Suppressor macrophage treated with lipopolysaccharide for 1 hour (primary cell): Measurements from ENCODE around the gene UGT2B17.
"Not testable (repeated sequence)": the region's sequence is repeated elsewhere in the genome, so short reads cannot be mapped to it uniquely, and the experiment has no call there.

ENCODE experiments used
- DNase-seq, 3 donors: peaks; one replicate each; pipeline ENCODE4 v3.0.0-alpha.2; 2020 to 2022

The UGT2B17 gene

DNA sequence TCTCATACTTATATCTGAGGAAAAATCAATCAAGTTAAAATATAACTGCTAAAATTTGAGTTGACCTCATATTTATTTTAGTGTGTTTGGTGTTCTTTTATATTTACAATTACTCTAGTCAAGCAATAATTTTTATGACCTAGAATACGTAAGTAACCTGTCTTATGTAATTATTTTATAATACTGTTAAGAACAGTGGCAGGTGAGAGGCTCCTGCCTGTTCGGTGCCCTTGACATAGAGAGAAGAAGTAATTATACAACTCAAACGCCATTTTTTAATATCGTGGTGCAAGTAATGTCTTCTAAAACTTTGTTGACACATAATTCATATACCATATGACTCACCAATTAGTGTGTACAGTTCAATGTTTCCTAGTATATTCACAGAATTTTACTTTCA, 7.6 kb downstream of the UGT2B17 start:
- not testable (repeated sequence) for DNase-seq

DNA sequence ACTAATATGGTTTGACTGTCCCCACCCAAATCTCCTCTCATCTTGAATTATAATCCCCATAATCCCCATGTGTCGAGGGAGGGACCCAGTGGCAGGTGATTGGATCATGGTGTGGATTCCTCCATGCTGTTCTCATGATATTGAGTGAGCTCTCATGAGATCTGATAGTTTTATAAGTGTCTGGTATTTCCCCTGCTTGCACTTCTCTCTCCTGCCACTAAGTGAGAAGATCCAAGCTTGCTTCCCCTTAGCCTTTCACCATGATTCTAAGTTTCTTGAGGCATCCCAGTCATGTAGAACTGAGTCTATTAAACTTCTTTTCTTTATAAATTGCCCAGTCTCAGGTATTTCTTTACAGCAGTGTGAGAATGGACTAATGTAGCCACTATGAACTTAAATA, 9.8 kb downstream of the UGT2B17 start:
- not testable (repeated sequence) for DNase-seq

DNA sequence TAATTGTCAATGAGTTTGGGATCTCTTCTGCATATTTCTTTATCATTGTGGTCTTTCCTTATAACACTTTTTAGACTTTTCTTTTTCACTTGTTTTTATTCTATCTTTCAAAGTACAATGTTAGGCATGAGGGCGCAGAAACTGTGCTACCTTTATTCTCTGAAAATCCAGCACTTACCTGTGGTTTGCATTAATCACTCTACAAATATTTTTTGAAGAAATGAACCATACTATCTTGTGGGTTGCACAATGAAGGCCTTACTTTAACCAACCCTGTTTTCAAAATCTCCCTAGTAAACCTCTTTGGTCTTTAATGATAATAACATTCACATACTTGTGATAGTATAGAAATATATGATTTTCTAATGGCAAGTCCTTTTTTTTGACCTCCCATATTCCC, 11.0 kb downstream of the UGT2B17 start:
- not testable (repeated sequence) for DNase-seq

DNA sequence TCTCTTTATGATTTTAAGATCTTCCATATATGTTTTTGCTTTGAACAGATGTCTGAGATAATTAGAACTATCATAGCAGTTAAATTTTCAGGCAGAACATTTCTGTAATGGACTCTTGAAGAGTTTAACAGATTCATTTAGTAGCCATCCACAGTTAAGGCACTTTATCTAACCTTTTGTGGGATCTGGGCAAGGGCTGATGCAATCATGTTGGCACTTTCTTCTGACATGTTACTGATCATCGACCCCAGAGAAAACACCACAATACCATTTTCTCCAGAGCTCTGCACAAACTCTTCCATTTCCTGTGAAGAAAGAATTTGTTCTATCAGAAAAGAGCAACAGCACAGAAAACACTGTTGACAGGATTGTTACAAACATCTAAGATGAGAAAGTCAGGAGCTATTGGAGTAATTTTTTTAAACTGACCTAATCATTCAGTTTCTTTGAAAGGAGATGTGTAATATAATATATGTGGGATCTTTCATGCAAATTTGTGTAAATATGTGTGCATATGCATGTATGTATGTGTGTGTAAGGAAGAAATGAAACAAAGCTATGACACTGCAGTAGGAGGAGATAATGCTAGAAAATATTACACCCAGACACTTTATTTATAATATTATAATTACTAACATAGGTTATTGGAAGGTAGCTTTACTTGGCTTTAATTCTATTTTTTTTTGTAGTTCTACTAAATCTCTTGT, 15.6 kb downstream of the UGT2B17 start:
- not testable (repeated sequence) for DNase-seq

DNA sequence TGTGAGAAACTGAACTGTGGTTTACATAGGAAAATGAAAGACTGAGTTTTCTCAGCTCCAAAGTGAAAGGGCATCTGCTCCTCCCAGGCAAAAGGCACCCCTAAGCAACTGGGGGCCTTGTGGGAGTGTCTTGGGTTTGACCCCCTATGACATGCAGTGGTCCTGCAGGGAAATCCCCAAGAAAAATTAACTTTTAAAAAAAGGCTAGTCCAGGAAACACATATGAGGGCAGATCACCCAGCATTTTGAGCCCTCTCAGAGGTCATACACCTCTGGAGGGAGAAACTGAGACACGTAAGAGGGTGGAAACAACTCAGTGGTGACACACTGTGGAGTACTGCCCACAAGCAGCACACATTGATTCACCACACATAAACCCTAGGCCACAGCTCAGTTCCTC, 22.3 kb downstream of the UGT2B17 start:
- not testable (repeated sequence) for DNase-seq

DNA sequence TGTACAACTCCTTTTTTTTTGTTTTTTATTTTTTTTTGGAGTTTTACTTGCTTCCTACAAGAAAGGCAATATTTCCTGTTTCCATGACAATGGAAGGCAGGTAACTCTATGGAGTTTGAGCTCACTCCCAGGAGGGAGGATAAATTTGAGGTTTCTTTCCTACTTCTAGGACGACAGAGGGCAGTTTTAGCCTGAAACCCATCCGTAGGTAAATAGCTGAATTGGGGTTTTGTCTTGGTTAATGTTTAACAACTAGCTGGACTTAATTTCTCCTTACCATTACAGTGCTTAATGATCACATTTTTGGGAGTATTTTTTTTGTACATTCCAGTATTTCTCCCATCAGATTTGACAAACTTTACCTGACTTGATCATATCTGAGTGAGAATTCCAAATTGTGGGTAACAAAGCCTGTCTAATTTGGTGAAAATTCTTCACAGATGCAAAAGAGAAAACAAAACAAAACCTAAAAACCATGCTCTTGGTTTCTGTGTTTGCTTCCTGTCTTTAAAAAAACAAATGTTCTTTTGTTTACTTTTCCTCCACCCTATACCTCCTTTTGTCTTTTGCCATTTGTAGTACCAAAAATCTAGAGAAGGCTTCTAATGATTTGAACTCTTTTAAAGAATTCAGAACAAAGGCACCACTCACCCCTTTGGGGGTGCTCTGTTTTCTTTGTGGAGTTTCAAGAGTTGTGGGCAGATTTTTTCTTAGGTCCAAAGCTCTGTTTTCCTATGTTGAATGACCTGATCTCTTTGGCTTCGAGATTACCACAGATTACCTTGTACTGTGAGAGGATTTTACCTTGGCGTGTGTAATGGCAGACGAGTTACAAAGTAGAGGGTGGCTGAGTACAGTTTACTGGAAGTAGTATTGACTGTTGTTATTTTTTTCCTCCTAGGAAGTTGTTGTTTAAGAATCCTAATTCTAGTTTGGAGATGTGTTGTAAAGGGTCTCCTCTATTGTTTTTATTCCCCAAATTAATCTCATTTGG, 23.0 kb downstream of the UGT2B17 start:
- not testable (repeated sequence) for DNase-seq

DNA sequence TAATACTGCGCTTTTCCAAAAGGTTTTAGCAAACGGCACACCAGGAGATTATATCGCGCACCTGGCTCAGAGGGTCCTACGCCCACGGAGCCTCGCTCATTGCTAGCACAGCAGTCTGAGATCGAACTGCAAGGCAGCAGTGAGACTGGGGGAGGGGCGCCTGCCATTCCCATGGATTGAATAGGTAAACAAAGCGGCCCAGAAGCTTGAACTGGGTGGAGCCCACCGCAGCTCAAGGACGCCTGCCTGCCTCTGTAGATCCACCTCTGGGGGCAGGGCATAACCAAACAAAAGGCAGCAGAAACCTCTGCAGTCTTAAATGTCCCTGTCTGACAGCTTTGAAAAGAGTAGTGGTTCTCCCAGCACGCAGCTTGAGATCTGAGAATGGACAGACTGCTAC, 33.4 kb downstream of the UGT2B17 start:
- not testable (repeated sequence) for DNase-seq

DNA sequence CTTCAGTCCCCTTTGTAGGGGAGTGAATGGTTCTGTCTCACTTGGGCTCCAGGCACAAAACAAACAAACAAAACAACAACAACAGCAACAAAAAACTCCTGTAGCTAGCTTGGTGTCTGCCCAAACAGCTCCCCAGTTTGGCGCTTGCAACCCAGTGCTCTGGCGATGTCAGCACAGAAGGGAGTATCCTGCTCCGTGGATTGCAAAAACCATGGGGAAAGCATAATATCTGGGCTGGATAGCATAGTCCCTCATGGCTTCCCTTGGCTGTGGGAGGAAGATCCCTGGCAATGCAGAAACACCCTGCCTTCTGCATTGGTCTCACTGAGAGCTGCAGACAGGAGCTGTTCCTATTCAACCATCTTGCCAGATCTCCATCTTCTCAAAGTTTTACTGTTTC, 39.7 kb downstream of the UGT2B17 start:
- DNase-seq: no peak

DNA sequence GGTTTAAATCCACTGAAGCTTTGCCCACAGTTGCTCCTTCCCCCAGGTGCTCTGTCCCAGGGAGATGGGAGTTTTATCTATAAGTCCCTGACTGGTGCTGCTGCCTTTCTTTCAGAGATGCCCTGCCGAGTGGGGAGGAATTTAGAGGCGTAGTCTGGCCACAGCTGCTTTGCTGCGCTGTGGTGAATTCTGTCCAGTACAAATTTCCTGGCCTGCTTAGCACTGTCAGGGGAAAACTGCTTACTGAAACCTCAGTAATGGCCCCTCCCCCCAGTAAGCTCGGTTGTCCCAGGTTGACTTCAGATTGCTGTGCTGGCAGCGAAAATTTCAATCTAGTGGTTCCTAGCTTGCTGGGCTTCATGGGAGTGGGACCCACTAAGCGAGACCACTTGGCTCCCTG, 40.1 kb downstream of the UGT2B17 start:
- DNase-seq: no peak

DNA sequence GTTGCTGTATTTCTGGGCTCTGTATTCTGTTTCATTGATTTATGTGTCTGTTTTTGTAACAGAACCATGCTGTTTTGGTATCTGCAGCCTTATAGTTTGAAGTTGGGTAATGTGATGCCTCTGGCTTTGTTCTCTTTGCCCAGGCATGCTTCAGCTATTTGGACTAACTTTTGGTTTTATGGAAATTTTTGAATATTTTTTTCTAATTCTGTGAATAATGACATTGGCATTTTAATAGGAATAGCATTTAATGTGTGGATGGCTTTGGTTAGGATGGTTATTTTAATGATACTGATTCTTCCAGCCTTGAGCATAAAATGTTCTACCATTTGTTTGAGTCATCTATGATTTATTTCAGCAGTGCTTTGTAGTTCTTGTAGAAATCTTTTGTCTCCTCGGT, 53.9 kb downstream of the UGT2B17 start:
- not testable (repeated sequence) for DNase-seq

DNA sequence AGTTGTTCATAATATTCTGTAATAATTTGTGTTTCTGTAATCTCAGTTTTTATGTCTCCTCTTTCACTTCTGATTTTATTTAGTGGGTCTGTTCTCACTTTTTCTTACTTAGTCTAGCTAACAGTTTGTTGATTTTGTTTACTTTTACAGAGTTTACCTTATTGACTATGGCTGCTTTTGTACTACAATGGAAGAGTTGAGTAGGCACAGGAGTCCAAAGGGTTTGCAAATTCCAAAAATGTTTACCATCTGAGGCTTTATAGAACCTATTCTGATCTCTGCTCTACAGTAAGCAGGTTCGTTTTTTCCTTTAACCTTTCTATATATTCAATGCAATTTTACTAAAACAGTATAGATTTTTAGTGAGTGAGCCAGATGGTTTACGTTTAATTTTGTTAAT, 55.1 kb downstream of the UGT2B17 start:
- no peak for DNase-seq

DNA sequence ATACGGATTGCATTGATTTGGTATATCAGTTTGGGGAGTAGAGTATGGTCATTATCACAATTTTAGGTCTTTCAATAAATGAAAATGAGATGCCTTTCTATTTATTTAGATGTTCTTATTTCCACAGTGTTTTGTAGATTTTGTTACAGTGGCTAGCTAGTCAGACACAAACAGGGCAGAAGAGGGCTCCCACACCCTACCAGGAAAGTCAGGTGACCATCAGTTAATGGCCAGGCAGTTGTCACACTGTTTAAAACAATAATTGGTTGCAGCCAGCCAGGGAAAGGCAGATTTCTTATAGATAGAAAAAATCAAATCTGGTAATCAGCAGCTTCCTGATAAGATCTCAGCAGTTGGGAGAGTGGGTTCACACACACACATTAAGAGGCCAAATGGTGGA, 57.2 kb downstream of the UGT2B17 start:
- no peak for DNase-seq

DNA sequence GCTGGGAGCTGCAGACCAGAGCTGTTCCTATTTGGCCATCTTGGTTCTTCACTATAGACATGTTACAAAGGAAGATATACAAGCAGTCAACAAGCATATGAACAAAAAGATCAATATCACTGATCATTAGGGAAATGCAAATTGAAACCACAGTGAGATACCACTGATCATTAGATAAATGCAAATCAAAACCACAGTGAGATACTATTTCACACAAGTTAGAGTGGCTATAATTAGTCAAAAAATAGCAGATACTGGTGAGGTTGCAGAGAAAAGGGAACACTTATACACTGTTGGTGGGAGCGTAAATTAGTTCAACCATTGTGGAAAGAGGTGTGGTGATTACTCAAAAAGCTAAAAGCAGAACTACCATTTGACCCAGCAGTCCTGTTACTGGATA, 70.7 kb downstream of the UGT2B17 start:
- not testable (repeated sequence) for DNase-seq

DNA sequence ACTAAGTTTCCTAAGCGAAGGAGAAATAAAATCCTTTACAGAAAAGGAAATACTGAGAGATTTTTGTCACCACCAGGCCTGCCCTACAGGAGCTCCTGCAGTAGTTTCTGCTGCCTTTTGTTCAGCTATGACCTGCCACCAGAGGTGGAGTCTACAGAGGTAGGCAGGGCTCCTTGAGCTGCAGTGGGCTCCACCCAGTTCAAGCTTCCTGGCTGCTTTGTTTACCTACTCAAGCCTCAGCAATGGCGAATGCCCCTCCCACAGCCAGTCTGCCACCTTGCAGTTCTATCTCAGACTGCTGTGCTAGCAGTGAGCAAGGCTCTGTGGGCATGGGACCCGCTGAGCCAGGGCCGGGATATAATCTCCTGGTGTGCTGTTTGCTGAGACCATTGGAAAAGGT, 71.3 kb downstream of the UGT2B17 start:
- DNase-seq: not testable (repeated sequence)

DNA sequence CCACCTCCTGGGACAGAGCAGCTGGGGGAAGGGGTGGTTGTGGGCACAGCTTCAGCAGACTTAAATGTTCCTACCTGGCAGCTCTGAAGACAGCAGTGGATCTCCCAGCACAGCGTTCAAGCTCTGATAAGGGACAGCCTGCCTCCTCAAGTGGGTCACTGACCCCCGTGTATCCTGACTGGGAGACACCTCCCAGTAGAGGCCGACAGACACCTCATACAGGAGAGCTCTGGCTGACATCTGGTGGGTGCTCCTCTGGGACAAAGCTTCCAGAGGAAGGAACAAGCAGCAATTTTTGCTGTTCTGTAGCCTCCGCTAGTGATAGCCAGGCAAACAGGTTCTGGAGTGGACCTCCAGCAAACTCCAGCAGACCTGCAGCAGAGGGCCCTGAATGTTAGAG, 72.7 kb downstream of the UGT2B17 start:
- DNase-seq: not testable (repeated sequence)

DNA sequence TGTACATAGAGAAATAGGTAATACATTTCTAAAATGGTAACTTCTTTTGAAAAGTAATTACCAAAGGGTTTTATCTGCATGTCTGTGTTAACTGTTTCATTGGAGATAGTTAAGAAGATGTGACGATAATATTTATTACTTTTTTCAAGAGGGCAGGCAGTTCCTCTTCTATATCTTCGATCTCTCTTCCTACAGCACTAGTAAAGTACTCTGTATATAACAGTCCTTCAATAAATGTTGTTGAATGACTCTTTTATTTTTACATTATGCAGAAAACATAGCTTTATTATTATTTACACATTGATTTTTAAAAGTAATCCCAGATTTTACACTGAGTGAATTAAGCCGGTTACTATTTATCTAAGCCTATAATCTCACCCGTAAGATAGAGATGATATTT, 77.1 kb downstream of the UGT2B17 start:
- no peak for DNase-seq

DNA sequence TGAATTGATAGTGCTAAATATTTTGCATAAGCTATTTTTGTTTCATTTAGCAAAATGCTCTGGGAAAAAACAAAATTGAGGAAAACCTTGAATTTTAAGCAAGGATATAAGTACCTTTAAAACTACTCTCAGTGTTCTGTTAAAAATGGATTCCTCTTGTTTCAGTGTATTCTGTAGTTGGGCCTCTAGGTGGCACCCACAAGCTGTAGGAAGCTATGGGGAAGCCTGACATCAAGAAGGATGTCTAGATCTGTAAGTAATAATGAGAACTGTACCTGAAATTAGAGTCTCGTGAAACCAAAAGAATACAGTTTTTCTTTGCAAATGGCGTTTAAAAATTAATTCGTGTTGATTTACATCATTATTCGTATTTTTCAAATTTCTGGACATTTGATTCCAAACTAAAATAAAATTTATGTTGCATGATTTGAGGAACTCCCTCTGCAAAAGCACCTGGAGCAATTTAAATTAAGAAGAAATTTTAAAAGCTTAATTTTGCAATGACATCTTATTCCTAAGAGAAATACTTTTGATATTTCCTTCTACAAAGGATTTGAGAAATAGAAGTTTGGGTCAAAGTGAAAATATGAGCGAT, 77.6 kb downstream of the UGT2B17 start:
- peak; percentile 63 to 70 (median 68) for DNase-seq

DNA sequence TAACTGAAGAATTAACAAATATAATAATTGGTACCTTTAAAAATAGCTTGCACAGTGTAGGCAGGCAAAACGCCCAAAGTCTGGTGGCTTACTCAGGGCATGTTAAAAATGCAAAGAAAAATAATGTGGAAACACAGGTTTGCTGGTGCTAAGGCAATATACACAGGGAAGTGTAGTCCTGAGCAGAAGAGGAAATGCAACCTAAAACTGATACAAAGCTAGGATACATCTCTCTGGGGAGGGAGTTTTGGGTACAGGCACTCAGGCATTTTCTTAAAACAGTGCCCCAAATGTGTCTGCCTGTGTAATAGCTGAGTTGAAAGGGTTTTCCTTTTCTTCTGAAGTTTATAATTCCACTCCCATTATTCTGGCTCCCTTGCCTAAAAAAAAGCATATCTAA, 81.4 kb downstream of the UGT2B17 start:
- peak in 2 of 3 donors; percentile 4 to 7 for DNase-seq

DNA sequence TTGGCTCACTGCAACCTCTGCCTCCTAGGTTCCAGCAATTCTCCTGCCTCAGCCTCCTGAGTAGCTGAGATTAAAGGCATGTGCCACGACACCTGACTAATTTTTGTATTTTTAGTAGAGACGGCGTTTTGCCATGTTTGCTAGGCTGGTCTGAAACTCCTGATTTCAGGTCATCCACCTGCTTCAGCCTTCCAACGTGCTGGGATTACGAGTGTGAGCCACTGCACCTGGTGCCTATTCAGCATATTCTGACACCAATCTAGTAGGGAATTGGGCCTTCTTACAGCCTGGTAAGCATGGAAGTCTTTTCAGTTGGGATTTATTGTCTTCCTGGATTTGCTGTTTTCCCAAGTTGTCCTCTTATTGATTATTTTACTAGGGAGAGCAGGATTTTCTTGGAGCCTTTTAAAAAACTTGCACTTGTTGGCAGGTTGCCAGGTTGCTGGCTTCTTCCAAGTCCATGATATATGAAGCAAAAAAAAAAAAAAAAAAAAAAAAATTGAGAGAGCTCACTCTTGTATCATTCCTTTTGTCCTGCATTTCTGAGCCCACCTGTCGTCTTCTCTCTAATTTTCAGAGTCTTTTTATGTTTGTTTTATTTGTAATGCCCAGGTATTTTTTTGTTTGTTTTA, 85.2 kb downstream of the UGT2B17 start:
- no peak for DNase-seq

DNA sequence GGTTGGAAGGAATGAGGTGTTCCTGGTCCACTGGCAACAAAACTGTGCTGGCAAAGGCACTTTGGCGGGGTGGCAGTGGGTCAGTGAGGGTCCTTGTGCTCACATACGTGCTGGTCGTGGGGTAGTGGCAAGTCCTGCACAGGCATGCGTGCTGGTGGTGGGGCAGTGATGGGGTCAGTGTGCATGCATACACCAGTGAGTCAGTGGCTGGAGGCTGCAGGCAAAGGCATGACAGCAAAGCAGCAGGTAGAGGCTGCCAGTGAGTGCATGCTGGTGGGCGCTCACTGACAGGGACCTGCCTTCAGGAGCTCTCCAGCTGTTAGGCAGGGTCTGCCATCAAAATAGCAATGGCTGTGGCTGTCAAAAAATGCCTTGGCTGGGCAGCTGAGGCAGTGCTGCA, 86.8 kb downstream of the UGT2B17 start:
- DNase-seq: no peak
